ENCODE data around the gene PSAT1. TPM values are rescaled to one million over a fixed set of nuclear protein-coding genes. Genes with fewer than 3 reads are reported as not detected.
"Not testable (repeated sequence)": the region's sequence is repeated elsewhere in the genome, so short reads cannot be mapped to it uniquely, and the experiment has no call there.

Gene PSAT1
- 10 to 100 TPM; 66.6 to 73.3 (median 67.9) TPM for polyA plus RNA-seq (ENCODE audit: insufficient read length in 3 of 3)

- DNase-seq (ENCODE audit: low read depth in 3 of 3, low spot score in 2 of 3): peak in 2 of 3 donors; percentile 83 to 88
These were observed at the start of gene PSAT1 for GRCh38 chr9:78296893-78297671. PSAT1 (plus strand) TSS chr9:78297125; CDS start chr9:78297211, 86 bp downstream.

DNA sequence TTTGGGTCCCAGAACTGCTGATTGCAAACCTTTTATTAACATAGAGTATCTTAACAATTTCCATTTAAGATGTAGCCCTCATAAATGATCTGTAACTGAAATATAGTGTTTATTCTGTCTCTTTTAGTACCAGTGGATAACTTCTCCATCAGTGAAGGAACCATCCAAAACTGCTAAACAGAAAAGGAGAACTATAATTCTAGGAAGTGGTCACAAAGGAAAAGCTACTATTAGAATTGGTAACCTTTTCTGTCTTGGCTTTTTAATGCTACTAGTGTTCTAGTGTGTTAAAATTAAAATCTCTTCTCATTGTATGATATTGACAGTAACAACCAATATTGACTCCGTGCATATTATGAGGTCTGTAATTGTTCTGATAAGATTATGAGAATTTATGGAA lies 48.3 kb upstream of the PSAT1 start:
- DNase-seq (ENCODE audit: low read depth in 3 of 3, low spot score in 2 of 3): no peak

DNA sequence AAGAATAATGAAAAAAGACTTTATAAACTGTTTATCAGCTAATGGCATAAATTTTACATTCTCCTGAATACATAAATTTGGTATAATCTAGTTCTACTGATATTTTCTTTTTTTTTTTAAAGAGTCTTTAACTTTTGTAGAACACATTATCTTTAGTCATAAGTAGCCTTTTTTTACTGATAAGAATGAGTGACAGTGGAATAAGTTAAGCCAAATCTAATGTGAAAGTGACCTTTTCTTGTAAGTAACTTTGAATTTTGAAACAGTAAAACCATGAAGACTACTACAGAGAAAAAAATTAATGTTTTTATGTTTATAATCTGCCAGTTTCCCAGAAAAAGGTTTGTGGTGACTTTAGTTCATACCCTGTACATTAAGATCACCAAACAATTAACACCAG lies 47.4 kb upstream of the PSAT1 start:
- DNase-seq (ENCODE audit: low read depth in 3 of 3, low spot score in 2 of 3): no peak

- DNase-seq (ENCODE audit: low read depth in 3 of 3, low spot score in 2 of 3): no peak
These were observed 44.3 kb upstream of the PSAT1 start for GRCh38 chr9:78252616-78253015.

- DNase-seq (ENCODE audit: low read depth in 3 of 3, low spot score in 2 of 3): no peak
These were observed 43.6 kb upstream of the PSAT1 start for GRCh38 chr9:78253285-78253684.

DNA sequence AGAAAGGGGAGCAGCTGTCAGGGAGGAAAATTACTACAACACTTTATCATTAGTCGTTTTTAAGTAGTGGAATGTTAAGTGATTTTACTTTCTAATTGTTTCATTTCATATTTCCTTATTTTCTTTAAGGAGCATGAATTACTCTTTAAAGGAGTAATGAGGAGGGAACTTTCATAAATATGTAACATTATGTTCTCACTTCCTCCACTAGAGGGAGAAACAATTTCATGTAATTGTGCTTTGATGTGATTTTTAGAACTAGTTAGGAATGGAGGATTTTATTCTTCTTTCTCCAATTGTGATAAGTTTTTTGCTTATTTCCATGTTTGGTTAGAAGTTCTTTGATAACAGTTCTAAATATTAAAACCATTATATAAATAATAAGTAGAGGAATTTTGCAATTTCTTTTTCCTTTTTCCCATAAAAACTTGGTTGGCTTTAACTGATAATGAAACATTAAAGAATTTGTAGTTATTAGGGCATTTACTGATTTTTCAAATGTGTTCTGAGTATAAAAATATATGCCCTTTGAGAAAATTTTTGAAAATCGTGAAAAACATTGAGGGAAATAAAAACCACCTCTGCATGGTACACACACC lies 35.4 kb upstream of the PSAT1 start:
- peak in 2 of 3 donors; percentile 19 to 23 for DNase-seq (ENCODE audit: low read depth in 3 of 3, low spot score in 2 of 3)

GRCh38 chr9:78262655-78263054 lies 34.3 kb upstream of the PSAT1 start:
- no peak for DNase-seq (ENCODE audit: low read depth in 3 of 3, low spot score in 2 of 3)

- DNase-seq (ENCODE audit: low read depth in 3 of 3, low spot score in 2 of 3): no peak
These were observed 29.0 kb upstream of the PSAT1 start for GRCh38 chr9:78267889-78268288.

DNA sequence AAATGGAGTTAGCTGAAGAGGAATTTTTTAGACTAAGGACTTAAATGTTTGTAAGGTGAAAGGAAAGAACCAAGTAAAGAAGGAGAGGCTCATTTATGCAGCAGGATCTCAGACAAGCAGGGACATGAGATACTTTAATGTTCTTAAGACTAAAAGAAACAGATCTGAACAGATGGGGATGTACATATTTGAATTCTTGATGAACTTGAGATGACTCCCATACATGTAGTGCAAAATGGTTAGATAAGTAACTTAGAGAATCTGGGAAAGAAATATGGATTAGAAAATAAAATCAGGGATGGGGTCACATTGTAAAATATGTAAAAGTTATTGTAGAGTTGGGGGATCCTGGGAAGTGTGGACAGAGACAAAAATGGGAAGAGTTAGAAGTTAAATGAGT lies 27.1 kb upstream of the PSAT1 start:
- no peak for DNase-seq (ENCODE audit: low read depth in 3 of 3, low spot score in 2 of 3)

DNA sequence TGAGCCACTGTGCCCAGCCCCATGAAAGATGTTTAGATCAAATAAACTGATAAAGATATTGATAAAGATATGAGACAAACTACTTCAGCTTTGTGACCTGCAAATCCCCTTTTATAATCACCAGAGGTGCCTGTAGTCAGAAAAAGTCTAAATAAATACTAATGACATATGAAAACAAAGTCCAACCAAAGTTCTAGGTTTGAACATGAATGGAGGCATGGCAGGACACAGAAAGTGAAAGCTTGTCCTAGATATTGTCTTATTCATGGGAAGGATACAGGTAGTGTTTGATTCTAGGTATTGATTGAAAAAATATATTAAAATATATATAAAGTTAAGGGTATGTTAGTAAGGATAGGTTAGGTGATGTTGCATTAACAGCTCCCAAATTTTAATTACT lies 24.6 kb upstream of the PSAT1 start:
- no peak for DNase-seq (ENCODE audit: low read depth in 3 of 3, low spot score in 2 of 3)

GRCh38 chr9:78273761-78274160 lies 23.2 kb upstream of the PSAT1 start:
- no peak for DNase-seq (ENCODE audit: low read depth in 3 of 3, low spot score in 2 of 3)

- no peak for DNase-seq (ENCODE audit: low read depth in 3 of 3, low spot score in 2 of 3)
These were observed 18.6 kb upstream of the PSAT1 start for GRCh38 chr9:78278177-78278777.

- DNase-seq (ENCODE audit: low read depth in 3 of 3, low spot score in 2 of 3): no peak
These were observed 18.1 kb upstream of the PSAT1 start for GRCh38 chr9:78278801-78279200.

DNA sequence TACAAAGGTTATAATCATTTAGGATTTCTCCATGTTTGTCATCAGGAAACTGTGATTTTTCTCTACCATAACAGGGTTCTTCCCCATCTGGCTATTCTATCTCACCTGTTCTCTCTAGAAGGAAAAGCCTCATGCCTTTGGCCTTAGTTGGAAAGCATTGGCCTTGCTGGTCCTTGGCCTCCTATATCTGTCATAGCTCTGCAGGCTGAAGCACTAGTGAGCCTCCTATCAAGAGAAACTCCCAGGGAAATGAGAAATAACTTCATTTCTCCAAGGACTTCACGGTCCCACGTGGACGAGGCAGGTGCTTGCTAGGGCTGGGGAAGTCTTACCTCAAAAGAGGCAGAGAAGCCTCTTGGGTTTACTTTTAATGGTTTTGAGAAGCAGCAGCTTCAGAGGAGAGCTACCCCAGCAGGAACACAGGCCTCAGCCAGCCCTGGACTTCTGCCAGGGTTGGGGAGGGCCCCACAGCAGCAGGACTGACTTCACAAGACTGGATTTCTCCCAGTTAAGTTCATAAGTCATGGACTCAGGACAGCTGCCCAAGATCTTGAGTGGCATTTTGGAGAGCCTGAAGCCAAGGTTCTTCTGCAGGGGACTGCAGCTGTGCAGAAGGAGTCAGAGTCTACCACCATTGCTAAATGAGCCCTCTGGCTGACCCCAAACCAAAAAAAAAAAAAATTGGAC lies 15.8 kb upstream of the PSAT1 start:
- DNase-seq (ENCODE audit: low read depth in 3 of 3, low spot score in 2 of 3): peak in 1 of 3 donors; percentile 62

DNA sequence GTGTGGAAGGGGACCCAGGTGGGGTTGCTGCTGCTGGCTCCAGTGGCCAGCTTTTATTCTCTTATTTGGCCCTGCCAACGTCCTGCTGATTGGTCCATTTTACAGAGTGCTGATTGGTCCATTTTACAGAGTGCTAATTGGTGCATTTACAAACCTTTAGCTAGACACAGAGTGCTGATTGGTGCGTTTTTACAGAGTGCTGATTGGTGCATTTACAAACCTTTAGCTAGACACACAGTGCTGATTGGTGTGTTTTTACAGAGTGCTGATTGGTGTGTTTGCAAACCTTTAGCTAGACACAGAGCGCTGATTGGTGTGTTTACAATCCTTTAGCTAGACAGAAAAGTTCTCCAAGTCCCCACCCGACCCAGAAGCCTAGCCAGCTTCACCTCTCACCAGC lies 12.7 kb upstream of the PSAT1 start:
- not testable (repeated sequence) for DNase-seq (ENCODE audit: low read depth in 3 of 3, low spot score in 2 of 3)

- no peak for DNase-seq (ENCODE audit: low read depth in 3 of 3, low spot score in 2 of 3)
These were observed 10.8 kb upstream of the PSAT1 start for GRCh38 chr9:78286125-78286524.

- DNase-seq (ENCODE audit: low read depth in 3 of 3, low spot score in 2 of 3): no peak
These were observed 10.0 kb upstream of the PSAT1 start for GRCh38 chr9:78286946-78287388.

GRCh38 chr9:78288214-78288892 lies 8.6 kb upstream of the PSAT1 start:
- DNase-seq (ENCODE audit: low read depth in 3 of 3, low spot score in 2 of 3): no peak

DNA sequence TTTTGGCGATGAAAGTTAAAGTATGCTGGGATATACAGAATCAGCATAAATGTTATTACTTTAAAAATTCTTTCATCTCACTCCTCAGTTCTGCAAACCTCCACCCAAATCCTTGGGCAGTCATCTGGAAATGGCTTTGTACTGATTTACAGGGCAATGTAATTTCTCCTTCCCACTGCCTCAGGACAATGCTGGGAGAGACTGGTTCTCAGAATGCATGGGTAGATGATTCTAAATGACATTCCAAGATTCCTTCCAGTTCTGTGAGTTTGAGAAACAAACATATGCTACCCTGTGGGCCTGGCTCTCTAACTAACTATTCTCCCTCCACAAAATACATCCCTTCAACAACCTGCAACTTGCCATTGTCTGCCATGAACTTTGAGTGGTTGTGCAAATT lies 7.5 kb upstream of the PSAT1 start:
- no peak for DNase-seq (ENCODE audit: low read depth in 3 of 3, low spot score in 2 of 3)

GRCh38 chr9:78291240-78291925 lies 5.5 kb upstream of the PSAT1 start:
- DNase-seq (ENCODE audit: low read depth in 3 of 3, low spot score in 2 of 3): no peak

Data from right renal cortex interstitium (tissue), 3 donors.